ENCODE data around the gene TBX18. TPM values are rescaled to one million over a fixed set of nuclear protein-coding genes. Genes with fewer than 3 reads are reported as not detected.

Gene TBX18
- total RNA-seq, 1 donor from 2014 or later = 46.1 TPM

DNA sequence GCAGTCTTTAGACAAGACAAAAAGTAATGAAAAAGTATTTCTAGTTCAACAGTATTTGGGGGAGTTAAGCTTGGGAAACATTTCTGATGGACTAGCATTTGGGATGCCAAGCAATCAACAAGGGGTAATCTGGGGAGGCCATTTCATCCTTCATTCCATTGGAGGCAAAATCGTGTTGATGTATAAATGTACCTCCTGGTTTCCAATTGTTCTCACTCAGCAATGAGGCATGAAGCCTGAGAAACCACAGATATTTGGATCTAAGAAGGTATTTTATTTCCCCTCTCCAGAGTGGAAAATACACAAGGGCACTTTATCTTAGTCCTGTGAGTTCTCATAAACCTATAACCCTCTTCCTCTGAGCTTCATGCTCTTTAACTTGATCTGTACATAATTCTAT is 68.2 kb downstream of the TBX18 start:
- DNase-seq (ENCODE audit: low spot score) (no peak), ATAC-seq (no peak)
- intact Hi-C loops (cut with DNase I) = no loop called here

- no peak for ATAC-seq
- intact Hi-C loops (cut with DNase I) = no loop called here
- DNase-seq (ENCODE audit: low spot score) = no peak
These were observed 72.3 kb downstream of the TBX18 start for GRCh38 chr6:84691978-84692623.

DNA sequence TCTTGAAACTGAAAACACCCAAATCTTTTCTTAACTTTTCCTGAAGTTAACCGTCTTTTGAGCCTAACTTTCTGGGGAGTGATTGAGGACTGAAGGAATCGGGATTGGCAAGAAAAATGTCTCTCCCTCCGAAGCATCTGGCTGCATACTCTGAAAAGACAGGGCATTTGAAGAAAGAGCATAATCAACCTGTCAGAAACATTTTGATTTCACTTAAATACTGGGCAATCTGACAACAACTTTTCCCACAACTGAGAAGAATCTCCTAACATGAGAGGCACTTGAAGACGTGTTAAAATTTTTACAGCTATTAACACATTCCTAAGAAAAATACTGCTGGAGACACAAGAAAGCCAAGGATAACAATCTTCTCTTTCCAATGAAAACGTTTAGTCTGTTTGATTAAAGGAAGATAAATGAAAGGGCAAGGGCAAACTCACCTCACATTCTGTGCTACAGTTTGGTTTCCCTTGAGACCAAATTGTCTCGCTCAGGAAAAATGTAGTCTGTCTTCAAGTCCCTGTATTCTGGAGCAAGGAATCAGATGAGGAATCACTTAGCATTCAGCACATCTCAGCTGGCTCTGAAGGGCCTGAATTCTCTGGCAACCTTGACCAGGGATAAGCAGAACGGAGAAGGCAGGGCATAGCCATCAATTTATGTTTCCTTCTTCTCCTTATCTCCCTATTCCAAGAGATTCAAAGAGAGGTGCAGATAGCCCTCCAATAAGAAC is 76.1 kb downstream of the TBX18 start:
- DNase-seq (ENCODE audit: low spot score) = no peak
- intact Hi-C loops (cut with DNase I) = loop anchor here (2.0 kb wide), 1 partner anchor 50 kb away; no protein-coding TSS in a partner anchor
- ATAC-seq = peak; percentile 76

- no peak for DNase-seq (ENCODE audit: low spot score)
- intact Hi-C loops (cut with DNase I) = no loop called here
- peak; percentile 74 for ATAC-seq
These were observed 77.0 kb downstream of the TBX18 start for GRCh38 chr6:84687431-84687830.

- intact Hi-C loops (cut with DNase I) = no loop called here
- ATAC-seq (no peak), DNase-seq (ENCODE audit: low spot score) (no peak)
These were observed 78.3 kb downstream of the TBX18 start for GRCh38 chr6:84685983-84686584.

DNA sequence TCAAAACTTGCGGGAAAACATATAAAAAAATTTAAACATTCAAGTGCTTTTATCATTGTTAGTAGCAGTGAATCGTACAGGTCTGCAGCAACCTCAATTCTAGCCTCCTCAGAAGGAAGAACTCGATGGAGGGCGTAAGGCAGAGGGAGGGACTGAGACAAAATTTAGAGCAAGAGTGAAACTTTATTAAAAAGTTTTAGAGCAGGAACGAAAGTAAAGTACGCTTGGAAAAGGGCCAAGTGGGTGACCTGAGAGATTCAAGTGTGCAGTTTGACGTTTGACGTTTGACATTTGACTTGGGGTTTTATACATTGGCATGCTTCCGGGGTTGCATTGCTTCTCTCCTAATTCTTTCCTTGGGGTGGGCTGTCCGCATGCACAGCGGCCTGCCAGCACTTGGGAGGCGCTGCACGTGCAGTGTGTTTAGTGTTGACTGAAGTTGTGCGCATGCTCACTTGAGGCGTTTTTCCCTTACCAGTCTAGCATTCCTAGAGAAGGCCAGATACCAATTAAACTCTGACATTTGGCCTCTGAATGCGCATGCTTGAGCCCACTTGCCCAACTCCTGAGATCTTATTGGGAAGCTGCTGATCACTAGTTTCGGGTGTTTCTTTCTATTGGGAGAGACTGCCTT is 82.6 kb downstream of the TBX18 start:
- DNase-seq (ENCODE audit: low spot score) (no peak), ATAC-seq (no peak)
- intact Hi-C loops (cut with DNase I) = no loop called here

GRCh38 chr6:84675651-84676050 is 88.7 kb downstream of the TBX18 start:
- no peak for DNase-seq (ENCODE audit: low spot score)
- no peak for ATAC-seq
- intact Hi-C loops (cut with DNase I) = no loop called here

GRCh38 chr6:84674395-84674794 is 90.0 kb downstream of the TBX18 start:
- ATAC-seq (no peak), DNase-seq (ENCODE audit: low spot score) (no peak)
- intact Hi-C loops (cut with DNase I) = no loop called here

GRCh38 chr6:84671183-84671582 is 93.2 kb downstream of the TBX18 start:
- no peak for ATAC-seq
- DNase-seq (ENCODE audit: low spot score) = no peak
- intact Hi-C loops (cut with DNase I) = no loop called here

DNA sequence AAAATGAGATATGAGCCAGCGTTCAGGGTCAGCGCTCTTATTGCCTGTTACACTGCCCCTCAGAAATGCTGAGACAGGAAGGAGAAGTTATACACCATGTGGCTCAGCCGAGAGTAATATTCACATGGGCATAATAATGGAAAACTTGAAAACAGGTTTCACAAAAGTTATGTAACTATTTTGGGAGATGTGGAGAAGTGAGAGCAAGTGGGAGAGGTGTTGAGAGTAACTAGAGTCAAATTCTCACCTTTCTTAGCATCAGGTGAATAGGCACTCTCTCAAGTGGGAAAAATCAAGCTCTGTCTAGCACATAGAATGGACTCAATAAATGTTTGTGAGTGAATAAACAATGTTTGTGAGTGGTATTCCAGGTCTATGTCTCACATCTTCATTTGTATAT is 94.5 kb downstream of the TBX18 start:
- ATAC-seq (no peak), DNase-seq (ENCODE audit: low spot score) (no peak)
- intact Hi-C loops (cut with DNase I) = no loop called here

GRCh38 chr6:84667252-84668213 is 96.9 kb downstream of the TBX18 start:
- ATAC-seq = no peak
- intact Hi-C loops (cut with DNase I) = no loop called here

DNA sequence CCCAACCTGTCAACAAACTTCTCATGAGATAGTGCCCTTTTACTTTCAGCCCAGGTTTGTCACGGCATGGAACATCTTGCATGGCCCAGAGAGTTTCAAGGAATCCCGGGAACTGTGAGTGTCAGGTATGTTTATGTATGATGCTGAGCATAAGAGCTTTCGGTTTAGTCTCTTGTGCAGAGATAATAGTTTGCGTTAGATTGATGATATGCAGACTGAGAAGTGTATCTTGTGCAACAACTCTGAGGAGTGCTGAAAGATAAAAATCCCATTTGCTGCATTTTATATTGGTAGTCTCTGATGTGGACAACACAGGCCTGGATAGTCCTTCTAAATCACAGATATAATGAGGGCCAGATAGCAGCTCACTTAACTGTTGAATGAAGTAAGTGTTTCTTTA is 99.0 kb downstream of the TBX18 start:
- no peak for ATAC-seq
- intact Hi-C loops (cut with DNase I) = no loop called here

More at GRCh38 chr6:84667252-84668213, 96.9 kb downstream of the TBX18 start:
- DNase-seq (ENCODE audit: low spot score) = no peak

DNA sequence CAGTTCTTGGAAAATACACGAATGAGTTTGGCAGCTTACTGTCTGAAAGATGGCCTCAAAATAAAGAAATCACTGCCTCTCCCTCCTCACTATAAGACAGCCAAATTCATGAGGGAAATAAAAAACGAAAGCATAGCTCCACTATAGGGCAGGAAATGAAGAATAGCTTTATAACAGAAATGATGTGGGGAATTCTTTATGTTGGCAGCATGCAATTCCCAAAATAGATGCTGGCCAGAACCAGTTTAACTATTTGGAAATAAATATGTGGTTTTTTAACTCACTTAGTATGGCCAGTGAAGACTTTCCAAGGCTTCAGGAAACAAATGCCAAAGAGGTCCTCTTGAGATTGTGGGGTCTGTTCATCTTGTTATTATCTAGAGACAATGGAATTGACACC is 100.5 kb downstream of the TBX18 start:
- intact Hi-C loops (cut with DNase I) = no loop called here
- no peak for DNase-seq (ENCODE audit: low spot score)
- no peak for ATAC-seq

More for the DNA sequence above, 99.0 kb downstream of the TBX18 start:
- no peak for DNase-seq (ENCODE audit: low spot score)

DNA sequence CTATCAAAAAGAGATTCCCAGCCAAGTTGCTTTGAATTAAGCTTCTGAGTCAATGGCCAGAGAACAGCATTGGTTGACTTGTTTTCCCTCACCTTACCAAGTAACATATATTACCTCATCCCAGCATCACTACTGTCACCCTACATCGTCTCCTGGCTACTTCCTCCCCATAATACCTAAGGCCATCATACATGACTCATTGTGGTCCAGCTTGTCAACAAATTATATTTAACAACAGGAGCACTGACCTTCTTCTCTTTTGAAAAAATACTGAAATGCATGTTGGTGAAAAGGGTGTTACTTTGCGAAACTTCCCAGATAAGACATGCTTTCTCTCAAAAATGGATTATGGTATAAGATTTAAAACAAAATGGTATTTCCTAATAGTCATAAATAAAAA is 106.9 kb downstream of the TBX18 start:
- intact Hi-C loops (cut with DNase I) = no loop called here
- ATAC-seq = no peak

GRCh38 chr6:84657025-84657424 is 107.4 kb downstream of the TBX18 start:
- intact Hi-C loops (cut with DNase I) = no loop called here
- DNase-seq (ENCODE audit: low spot score) (no peak), ATAC-seq (no peak)

More for the DNA sequence above, 106.9 kb downstream of the TBX18 start:
- no peak for DNase-seq (ENCODE audit: low spot score)

- DNase-seq (ENCODE audit: low spot score) (no peak), ATAC-seq (no peak)
- intact Hi-C loops (cut with DNase I) = no loop called here
These were observed 111.3 kb downstream of the TBX18 start for GRCh38 chr6:84653027-84653551.

DNA sequence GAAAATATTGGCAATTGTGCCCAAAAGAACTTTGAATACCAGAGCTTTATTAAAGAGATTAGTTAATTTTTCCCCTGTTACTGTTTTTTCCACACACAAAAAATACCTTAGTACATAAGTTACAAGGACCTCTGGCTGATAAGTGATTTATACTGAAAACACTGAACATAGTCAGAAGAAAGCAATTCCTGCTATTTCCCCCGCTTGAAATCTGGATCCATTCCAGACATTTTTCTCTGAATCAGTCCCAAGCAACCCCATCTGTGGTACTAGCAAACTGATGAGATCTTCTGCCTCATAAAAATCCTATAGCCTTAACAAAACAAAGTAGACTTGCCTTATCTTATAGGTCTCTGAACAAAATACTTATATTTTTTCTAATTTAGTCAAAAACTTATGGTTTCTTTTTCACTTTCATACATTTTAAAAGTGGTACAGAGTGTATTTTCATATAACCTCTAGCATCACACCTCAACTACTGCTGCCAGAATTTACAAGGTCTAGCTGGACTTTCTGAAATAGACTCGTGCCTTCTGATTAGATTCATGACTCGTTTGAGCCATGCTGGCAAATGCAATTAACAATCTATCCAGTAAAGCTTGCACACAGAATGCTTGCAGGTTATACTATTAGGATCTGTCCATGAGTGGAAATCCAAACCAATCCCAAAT is 111.9 kb downstream of the TBX18 start:
- ATAC-seq = no peak
- intact Hi-C loops (cut with DNase I) = no loop called here
- DNase-seq (ENCODE audit: low spot score) = no peak

DNA sequence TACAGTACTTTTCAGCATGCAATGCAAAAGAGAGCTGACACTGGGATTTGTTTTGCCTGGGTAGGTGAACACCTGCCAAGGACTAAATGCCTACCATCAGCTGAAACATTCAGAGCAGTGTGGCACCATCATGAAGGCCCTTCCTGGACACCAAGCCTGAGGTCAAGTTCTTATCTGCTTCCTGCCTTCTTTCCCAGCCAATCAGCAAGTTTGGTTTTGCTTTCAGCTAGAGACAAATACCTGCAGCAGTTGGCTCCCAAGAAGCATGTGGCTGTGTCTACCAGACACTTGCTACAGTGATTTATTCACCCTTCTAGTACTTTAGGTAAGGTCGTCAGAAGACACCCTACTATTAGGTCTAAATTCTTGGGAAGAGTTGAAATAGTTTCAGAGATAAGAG is 112.8 kb downstream of the TBX18 start:
- ATAC-seq (no peak), DNase-seq (ENCODE audit: low spot score) (no peak)
- intact Hi-C loops (cut with DNase I) = no loop called here

Data from sciatic nerve (tissue), 2 donors.